HG03354 (cell line): ENCODE results near the gene CTSW.

Source experiments
- ATAC-seq: cut with Tn5 transposase; IDR thresholded peaks from one replicate; pipeline ENCODE4 v1.9.1; 2021; ENCODE audit warnings: mild to moderate bottlenecking; ENCODE audit not compliant: unreplicated experiment, poor library complexity, severe bottlenecking

Gene CTSW

DNA sequence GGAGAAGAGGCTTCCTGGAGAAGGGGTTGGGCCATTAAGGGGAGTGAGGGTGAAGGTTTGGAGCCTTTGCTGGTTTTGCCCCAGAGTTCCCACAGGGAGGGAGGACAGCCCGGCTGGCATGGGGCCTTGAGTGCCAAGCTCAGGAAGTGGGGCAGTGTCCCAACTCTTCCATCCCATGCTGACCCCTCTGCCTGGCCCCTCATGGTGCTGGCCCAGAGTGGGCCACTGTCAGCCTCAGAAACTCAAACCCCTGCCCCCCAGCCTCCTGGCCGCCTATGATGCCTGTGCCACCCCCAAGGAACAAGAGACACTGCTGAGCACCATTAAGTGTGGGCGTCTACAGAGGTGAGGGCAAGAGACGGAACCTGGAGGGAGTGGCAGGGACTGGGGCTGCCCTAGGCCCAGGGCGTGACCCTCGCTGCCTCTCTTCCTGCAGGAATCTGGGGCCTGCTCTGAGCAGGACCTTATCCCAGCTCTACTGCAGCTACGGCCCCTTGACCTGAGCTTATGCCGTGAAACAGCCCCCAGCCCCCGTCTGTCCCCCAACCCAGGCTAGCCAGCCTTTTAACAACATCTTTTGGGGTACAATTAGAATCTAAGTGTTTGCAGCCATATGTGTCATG, 14.0 kb upstream of the CTSW start:
- no peak for ATAC-seq

DNA sequence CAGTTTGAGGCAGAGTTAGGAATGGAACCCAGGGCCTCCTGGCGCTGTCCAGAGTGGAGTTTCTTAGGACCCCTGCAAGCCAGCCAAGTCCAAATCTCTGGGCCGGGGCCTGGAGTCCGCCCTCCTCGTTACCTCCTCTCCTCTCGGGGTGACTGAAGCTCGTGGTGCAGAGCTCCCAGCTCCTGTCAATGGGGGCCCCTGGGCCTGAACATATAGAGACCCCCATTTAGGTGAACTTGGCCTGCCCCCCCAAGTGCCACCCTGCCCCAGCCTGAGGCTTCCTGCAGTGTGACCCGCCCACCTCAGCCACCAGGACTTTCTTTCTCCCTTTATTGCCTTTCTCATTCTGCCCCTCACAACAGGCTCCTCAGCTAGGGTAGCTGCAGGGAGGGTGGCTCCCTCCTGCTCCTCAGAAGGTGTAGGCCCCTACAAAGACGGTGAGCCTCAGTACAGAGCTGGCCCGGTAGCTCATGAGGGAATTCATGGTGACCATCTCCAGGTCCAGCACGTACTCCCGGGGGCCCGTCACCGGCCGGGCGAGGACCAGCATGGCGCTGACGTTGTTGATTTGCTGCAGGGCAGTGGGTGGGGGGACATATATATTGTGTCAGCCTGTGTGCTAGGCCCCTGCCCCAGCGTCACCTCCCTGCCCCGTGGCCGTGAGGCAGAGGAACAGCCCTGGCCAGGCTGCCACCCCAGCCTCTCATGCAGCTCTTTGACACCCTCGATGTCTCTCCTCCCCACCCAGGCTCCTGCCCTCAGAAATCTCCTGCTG, 12.9 kb upstream of the CTSW start:
- no peak for ATAC-seq

DNA sequence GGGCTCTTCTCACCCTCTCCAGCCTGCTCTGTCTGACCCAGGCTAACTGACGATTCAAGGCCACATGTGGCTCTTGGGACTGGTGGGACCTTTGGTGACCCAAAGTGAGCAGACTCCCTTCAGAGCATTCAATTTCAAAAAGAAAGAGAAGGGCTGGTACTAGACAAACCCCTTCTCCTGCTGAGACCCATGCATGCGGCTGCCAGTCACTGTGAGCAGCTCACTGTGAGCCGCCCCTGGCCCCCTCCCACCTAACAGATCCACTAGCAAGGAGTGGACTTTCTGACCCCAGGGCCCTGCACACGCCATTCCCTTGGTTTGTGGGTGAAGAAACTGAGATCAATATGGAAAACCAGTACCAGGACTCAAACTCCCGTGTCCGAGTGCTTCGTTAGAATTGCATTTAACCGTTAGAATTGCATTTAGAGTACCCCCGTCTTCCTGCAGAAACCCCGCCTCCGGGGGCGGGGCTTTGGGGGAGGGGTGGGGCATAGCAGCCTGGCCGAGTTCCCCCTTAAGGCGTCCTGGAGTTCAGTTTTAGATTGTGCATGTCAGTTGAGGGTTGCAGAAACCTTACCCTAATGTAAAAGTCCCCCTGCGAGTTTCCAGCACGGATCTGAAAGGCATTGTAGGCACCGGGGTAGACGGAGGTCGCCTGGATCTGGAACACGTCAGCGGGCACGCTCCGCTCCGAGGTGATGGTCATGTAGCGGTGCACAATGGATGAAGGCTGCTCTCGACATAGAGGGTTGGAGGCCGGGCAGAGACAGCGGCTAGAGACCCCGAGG, 12.2 kb upstream of the CTSW start:
- ATAC-seq: no peak

DNA sequence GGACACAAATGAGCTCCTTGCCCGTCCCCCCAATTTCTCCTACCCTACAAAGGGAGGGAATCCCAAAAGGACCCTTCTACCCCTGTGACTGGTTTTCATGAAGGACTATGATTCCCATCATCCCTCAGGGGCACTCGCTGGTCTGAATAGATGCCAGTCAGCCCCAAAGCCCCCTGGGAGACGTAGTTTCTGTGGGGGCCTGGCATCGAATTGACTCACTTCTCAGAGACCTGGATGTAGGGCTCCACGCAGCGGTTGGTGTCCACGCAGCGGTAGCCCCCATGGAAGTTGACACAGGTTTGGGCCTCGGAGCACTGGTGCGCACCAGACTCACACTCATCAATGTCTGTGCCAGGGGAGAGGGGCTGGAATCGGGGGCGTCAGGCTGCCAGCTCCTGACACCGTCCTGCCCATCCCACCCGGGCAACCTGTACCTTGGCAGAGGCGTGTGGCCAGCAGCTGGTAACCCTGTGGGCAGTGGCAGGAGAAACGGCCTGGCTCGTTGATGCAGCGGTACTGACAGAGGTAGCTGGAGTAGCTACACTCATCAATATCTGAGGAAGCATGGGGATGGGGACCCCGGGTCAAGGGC, 11.5 kb upstream of the CTSW start:
- no peak for ATAC-seq

DNA sequence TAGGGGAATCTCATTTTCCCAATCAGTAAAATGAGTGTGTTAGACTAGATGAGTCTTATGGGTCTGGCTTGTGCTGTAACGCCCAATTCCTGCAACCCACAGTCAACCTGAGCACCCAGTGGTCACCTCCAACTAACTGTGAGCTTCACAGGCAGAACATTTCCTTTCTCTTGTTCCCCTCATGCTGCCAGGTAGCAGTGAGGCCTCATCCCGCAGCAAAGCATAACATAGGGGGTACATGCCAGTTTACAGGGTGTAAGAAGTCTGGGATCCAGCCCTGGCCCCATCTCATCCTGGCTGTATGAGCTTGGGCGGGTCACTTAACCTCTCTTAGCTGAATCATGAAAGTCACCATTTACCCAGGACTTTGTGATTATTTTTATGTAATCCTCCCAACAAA, 10.7 kb upstream of the CTSW start:
- no peak for ATAC-seq

DNA sequence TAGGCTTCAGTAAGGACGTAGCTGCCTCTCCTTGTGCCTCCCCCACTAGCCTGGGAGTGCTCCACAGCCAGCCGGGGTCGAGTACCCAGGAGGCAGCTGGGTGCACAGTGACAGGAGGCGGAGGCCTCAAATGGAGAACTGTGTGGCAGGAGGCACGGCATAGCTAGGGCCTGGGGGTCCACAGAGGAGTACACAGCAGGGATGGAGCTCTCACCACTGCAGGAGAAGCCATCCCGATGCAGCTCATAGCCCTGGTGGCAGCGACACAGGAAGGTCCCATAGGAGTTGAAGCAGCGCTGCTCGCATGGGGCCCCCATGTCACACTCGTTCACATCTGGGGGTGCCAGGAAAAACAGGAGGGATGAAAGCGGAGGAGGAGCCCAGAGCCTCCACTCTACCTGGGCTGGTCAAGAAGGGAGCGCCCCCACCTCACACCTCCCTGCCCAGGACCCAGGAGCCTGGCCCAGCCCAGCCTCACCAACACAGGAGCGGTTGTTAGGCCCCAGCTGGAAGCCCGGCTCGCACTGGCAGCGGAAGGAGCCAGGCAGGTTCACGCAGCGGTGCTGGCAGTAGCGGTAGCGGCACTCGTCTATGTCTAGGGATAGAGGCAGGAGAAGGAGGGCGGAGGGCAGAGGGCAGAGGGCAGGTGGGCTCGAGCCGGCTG, 9.9 kb upstream of the CTSW start:
- ATAC-seq: no peak

DNA sequence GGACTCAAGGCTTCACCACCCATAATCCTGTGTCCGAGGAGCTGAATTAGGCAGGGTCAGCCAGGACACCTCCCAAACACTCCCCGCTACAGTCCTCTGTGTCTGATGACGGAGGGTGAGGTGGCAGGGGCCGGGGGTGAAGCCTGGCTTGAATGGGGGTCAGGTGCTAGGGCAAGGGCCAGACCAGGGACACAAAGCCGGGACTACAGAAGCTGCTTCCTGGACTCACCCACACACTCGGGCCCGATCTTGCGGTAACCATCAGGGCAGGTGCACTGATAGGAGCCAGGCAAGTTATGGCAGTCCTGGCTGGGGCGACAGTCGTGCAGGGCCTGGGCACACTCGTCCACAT, 9.4 kb upstream of the CTSW start:
- no peak for ATAC-seq

DNA sequence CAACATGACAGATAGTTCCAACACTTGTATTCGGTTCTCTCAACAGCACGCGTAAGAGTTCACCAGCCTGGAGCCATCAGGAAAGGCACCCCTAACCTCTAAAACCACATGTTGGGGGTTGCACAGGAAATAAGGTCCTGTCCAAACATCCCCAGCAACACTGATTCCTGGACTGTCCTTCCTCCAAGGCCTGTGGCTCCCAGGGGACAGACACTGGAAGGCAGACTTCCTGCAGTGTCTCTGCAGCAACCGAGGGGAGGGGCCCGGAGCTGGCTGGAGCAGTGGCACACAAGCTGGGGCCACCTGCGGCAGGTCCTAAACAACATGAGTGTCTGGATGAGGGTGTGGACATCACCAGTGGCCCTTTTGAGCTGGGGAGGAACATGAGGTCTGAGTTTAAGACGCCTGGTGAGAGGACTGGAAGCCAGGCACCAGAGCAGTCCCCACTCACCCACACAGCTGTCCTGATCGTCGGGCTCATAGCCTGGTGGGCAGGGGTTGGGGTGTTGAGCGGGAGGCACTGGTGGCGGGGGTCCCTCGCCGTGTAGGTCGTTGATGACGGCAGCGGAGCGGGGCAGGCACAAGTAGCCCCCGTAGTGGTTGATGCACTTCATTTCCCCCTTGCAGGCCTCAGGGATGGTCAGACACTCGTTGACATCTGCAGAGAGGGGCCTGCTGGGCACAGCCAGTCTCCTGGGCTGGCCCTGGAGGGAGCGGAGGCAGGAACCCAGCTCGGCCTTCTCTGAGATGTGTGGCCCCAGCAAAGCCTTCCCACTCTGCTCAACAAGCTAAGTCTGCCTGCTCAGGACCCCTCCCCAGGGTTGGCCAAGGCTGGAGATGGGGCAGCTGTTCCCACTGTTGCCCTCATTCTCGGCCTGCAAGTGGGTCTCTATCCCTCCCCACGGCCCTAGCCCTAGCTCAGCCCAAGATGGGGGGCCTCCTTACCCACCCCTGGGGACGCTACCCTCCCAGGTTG, 8.6 kb upstream of the CTSW start:
- no peak for ATAC-seq

DNA sequence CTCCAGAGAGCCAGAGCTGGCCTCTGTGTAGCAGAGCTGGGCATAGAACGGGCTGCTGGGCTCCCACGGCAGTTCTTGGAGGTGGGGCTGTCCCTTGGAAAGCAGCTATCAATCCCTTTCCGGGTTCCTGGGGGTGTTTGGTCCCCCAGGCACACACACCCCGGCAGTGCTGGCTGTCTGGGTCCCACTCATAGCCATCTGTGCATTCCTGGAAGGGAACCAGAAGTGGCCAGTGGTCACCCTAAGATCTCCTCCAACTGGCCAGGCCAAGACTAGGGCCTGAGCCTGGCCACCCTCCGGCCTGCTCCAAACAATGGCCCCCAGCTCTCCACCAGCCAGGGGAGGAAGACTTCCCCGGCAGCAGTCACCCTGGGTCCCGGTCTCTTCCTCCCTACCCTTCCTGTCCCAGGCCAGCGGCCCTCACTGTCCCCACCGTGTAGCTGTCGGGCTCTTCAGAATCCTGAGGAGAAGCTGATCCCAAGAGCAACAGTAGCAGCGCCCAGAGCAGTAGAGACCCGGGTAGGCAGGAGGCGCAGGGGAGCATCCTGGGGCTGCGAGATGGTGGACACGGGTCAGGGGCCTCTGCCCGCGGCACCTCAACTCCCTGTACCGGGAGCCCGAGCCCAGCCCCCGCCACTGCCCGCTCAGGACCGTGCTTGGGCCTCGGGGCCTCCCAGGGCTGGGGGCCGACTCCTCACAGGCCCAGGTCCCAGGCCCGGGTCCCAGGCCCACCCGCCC, 7.7 kb upstream of the CTSW start:
- ATAC-seq: no peak

DNA sequence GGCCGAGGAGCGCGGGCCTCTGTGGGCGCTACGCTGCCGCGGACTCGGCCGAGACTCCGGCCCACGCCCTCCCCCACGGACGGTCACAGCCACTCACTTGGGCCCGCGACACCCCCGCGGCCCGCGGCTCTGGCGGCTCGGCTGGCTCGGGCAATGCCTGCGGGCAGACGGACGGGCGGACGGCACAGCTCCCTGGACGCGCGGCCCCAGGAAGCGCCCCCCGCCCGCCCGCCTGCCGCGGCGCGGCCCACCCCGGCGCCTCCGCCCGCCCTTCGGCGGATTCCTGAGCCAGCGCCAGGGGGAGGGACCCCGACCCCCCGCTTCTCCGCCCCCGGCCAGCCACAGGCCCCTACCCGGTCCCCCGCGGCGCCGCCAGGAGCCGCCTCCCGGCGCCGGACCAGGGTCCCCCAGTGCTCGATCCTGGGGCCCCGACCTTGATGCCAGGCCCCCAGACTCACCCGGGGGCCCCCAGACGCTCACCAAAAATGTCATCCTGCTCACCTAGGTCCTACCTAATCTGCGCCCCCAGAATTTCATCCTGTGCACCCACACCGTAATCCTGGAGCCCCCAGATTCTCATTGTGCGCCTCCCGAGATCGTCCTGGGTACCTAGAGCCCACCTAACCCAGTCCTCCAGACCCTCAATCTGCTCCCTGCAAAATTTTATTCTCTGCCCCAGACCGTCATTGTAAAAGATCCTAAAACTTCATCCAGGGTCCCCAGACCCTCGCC, 6.9 kb upstream of the CTSW start, which contains the start of gene EFEMP2:
TSS of gene EFEMP2 (minus strand) at position 215 of the 732 bp plus-strand sequence. CDS start 446 bp downstream, outside the sequence.
- ATAC-seq: no peak

DNA sequence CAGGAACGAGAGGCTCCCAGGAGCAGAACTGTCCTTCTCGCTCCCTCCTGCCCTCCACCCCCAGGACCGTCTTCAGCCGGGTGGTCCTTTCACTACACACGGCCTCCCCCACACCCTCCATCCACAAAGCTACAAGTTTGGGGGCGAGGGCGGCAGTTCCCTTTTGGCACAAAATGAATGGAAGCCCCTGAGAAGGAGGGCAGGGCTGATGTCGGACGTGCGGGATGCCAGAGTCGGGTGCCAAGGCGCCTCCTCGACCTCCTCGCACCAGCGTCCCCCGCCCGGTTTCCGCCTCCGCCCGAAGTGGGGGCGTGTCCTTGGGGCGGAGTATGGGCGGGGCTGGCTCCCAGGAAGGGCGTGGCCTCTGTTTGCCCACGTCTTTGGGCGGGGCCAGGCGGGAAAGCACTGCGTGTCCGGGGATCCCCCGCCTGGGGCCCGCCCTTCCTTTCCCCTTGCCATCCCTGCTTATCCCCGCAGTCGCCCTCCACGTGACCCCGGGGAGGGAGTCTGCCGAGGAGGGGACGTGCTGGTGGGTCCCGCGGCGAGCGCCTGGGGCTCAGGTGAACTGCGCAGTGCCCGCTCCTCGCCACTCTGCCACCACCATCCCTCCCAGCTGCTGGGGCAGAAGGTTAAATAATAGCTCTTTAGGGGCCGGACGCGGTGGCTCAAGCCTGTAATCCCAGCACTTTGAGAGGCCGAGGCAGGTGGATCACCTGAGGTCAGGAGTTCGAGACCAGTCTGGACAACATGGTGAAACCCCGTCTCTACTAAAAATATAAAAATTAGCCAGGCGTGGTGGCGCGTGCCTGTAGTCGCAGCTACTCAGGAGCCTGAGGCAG, 6.1 kb upstream of the CTSW start:
- peak; percentile 80 for ATAC-seq

DNA sequence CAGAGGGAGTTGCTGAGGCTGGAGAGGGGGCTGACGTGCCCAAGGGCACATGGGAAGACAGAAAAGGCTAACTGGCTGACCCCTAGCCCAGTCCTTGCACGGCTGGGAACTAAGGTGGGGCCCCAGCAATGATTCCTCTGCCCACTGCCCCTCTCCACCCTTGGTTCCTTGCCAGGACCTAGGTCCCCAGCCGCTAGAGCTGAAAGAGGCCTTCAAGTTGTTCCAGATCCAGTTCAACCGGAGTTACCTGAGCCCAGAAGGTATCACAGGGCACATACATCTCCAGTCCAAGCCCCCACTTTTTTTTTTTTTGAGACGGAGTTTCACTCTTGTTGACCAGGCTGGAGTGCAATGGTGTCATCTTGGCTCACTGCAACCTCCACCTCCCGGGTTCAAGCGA, 390 bp downstream of the CTSW start:
- ATAC-seq: no peak

DNA sequence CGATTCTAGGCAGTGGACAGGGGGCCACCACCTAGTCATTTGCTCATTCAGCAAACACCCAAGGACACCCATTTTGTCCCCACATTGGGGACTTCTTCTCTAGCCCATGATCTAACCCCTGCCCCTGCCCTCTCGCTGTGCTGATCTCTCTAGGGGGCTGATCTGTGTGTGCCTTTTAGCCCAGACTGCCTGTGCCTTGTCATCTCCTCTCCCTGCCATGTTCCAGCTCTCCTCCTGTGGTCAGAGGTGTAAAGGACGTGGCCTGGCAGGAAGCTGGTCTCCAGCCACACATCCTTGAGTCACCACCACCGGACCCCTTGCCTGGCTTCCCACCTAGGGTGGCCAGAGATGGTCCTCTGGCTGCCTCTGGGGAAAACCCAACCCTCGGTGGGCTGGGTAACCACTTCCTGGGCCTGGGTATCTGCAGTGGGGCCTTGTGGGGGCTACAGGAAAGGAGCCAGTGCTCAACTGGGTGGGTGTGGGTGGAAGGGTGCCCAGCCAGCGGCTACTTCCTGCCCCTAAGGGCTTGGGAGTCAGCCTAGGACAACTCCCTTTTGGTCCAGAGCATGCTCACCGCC, 1.3 kb downstream of the CTSW start:
- no peak for ATAC-seq

DNA sequence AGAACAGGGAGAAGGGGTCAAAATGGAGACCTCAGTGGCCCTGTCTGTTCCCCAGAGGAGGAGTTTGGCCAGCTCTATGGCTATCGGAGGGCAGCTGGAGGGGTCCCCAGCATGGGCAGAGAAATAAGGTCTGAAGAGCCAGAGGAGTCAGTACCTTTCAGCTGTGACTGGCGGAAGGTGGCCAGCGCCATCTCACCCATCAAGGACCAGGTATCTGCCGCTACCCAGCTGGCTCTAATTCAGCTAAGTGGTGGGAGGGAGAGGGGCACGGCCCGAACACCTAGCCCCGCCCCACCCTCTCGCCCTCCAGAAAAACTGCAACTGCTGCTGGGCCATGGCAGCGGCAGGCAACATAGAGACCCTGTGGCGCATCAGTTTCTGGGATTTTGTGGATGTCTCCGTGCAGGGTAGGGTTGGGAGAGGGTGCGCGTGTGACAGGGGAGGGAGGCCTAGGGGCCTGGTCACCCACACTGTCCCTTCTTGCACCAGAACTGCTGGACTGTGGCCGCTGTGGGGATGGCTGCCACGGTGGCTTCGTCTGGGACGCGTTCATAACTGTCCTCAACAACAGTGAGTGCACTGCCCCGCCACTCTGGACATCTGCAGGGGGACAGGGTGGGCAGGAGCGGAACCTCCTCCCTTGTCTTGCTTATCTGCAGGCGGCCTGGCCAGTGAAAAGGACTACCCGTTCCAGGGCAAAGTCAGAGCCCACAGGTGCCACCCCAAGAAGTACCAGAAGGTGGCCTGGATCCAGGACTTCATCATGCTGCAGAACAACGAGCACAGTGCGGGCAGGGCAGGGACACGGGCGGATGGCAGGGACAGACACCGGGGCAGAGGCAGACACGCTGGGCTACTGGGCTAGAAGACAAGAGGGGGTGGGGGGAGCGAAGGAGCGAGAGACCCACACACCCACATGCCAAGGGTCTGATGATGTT, 2.8 kb downstream of the CTSW start:
- ATAC-seq: no peak

DNA sequence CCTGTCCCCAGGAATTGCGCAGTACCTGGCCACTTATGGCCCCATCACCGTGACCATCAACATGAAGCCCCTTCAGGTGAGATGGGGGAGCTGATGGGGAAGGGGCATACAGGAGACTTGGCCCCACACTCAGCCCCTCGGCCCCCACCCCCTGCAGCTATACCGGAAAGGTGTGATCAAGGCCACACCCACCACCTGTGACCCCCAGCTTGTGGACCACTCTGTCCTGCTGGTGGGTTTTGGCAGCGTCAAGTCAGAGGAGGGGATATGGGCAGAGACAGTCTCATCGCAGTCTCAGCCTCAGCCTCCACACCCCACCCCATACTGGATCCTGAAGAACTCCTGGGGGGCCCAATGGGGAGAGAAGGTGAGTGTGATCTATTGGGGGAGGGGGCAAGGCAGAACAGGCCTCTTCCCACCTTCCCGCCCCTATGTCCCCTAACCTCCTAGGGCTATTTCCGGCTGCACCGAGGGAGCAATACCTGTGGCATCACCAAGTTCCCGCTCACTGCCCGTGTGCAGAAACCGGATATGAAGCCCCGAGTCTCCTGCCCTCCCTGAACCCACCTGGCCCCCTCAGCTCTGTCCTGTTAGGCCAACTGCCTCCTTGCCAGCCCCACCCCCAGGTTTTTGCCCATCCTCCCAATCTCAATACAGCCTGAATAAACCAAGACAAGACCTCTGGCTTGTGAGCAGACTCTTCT, 3.6 kb downstream of the CTSW start:
- no peak for ATAC-seq
